SK-N-SH (cell line): ENCODE measurements around the gene CETN3.

Experiments used
- FOSL2 ChIP-seq: IDR thresholded peaks from 2 replicates; pipeline ENCODE4 v1.4.0; 2012; ENCODE audit warnings: low read depth, mild to moderate bottlenecking, moderate library complexity, borderline replicate concordance
- MXI1 ChIP-seq: IDR thresholded peaks from 2 replicates; pipeline ENCODE4 v1.6.1; 2012; ENCODE audit warnings: mild to moderate bottlenecking, low read depth, low read length, improper control_type of control experiment

- TF ChIP-seq MXI1 (no peak), FOSL2 (no peak)
Measured at GRCh38 chr5:90440644-90441043, 31.1 kb upstream of the CETN3 start.
